Measurements from ENCODE around the gene GLOD4. TPM values are rescaled to one million over a fixed set of nuclear protein-coding genes. Genes with fewer than 3 reads are reported as not detected.

The GLOD4 gene
- total and polyA plus RNA-seq, 10 of the 15 experiments (the other 5 are each of a cell fraction or from before 2014, with no cell fraction given): 40.8 to 107 (median 81.2) TPM

DNA sequence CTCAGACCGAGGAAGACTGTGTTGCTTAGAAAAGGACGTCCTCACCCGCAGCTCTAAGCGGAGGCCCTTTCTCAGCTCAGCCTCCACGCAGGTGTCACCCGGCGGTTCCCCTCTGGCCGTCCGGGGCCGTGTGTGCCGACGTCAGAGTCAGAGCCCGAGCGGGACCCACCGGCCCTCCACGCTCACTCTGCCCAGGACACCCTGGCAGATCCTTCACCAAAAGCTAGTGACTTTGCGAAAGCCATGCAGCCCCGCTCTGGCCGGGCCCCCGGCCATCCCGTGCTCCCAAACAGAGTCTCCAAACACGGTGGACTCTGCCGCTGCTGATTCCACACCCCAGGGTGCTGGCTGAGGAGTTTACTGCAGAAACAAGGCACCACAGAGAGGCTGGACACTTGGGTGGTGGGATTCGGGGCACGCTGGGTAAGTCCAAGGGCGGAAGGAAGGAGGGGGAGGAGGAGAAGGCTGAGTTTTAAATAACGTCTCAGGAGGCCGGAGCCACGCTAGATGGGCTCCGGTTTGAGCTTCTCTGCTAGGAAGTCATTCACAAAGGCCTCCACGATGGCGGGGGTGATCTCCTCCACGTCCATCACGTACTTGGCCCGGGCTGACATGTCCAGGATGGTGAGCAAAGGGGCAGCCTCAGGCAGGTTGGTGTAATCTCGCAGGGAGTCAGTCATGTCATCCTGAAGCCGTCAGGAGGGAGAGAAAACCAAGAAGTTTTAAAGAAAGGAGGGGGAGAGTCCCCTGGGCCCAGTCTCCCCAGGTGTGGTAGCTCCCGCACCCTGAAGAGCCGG is 18.6 kb upstream of the GLOD4 start (continued):
- TF ChIP-seq, protein P1, sequence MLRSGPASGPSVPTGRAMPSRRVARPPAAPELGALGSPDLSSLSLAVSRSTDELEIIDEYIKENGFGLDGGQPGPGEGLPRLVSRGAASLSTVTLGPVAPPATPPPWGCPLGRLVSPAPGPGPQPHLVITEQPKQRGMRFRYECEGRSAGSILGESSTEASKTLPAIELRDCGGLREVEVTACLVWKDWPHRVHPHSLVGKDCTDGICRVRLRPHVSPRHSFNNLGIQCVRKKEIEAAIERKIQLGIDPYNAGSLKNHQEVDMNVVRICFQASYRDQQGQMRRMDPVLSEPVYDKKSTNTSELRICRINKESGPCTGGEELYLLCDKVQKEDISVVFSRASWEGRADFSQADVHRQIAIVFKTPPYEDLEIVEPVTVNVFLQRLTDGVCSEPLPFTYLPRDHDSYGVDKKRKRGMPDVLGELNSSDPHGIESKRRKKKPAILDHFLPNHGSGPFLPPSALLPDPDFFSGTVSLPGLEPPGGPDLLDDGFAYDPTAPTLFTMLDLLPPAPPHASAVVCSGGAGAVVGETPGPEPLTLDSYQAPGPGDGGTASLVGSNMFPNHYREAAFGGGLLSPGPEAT (IDR thresholded peaks at IDR 0.05; ENCODE audit: low read depth): no peak
- TF ChIP-seq, protein P2, sequence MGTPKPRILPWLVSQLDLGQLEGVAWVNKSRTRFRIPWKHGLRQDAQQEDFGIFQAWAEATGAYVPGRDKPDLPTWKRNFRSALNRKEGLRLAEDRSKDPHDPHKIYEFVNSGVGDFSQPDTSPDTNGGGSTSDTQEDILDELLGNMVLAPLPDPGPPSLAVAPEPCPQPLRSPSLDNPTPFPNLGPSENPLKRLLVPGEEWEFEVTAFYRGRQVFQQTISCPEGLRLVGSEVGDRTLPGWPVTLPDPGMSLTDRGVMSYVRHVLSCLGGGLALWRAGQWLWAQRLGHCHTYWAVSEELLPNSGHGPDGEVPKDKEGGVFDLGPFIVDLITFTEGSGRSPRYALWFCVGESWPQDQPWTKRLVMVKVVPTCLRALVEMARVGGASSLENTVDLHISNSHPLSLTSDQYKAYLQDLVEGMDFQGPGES (IDR thresholded peaks at IDR 0.05): no peak
- TF ChIP-seq NRF1 (conservative IDR thresholded peaks at IDR 0.05; ENCODE audit: low read depth, low read length): no peak
- TF ChIP-seq, protein P3, sequence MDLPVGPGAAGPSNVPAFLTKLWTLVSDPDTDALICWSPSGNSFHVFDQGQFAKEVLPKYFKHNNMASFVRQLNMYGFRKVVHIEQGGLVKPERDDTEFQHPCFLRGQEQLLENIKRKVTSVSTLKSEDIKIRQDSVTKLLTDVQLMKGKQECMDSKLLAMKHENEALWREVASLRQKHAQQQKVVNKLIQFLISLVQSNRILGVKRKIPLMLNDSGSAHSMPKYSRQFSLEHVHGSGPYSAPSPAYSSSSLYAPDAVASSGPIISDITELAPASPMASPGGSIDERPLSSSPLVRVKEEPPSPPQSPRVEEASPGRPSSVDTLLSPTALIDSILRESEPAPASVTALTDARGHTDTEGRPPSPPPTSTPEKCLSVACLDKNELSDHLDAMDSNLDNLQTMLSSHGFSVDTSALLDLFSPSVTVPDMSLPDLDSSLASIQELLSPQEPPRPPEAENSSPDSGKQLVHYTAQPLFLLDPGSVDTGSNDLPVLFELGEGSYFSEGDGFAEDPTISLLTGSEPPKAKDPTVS (IDR thresholded peaks at IDR 0.05; ENCODE audit: low read depth, low read length): no peak
- no peak for TF ChIP-seq HDAC6 (IDR thresholded peaks at IDR 0.05; ENCODE audit: unreplicated experiment)
- no peak for TF ChIP-seq MYC (IDR thresholded peaks at IDR 0.05; ENCODE audit: insufficient read depth, insufficient read length, insufficient replicate concordance, low read length, severe bottlenecking)
- no peak for TF ChIP-seq SP1 (IDR thresholded peaks at IDR 0.05; ENCODE audit: low read depth, low read length)
- no peak for TF ChIP-seq NFYB (IDR thresholded peaks at IDR 0.05; ENCODE audit: insufficient read depth, low read depth, low read length)
- TF ChIP-seq SUZ12 (IDR thresholded peaks at IDR 0.05; ENCODE audit: unreplicated experiment): no peak
- TF ChIP-seq, protein P4, sequence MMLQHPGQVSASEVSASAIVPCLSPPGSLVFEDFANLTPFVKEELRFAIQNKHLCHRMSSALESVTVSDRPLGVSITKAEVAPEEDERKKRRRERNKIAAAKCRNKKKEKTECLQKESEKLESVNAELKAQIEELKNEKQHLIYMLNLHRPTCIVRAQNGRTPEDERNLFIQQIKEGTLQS (IDR thresholded peaks at IDR 0.05; ENCODE audit: borderline replicate concordance, extremely low read depth, low read depth, low read length): no peak
- no peak for TF ChIP-seq RELA (IDR thresholded peaks at IDR 0.05; ENCODE audit: borderline replicate concordance, partially characterized antibody)
- no peak for TF ChIP-seq ASH2L (IDR thresholded peaks at IDR 0.05; ENCODE audit: borderline replicate concordance, low read depth)
- no peak for TF ChIP-seq NR2F1 (conservative IDR thresholded peaks at IDR 0.05)
- TF ChIP-seq, protein P5, sequence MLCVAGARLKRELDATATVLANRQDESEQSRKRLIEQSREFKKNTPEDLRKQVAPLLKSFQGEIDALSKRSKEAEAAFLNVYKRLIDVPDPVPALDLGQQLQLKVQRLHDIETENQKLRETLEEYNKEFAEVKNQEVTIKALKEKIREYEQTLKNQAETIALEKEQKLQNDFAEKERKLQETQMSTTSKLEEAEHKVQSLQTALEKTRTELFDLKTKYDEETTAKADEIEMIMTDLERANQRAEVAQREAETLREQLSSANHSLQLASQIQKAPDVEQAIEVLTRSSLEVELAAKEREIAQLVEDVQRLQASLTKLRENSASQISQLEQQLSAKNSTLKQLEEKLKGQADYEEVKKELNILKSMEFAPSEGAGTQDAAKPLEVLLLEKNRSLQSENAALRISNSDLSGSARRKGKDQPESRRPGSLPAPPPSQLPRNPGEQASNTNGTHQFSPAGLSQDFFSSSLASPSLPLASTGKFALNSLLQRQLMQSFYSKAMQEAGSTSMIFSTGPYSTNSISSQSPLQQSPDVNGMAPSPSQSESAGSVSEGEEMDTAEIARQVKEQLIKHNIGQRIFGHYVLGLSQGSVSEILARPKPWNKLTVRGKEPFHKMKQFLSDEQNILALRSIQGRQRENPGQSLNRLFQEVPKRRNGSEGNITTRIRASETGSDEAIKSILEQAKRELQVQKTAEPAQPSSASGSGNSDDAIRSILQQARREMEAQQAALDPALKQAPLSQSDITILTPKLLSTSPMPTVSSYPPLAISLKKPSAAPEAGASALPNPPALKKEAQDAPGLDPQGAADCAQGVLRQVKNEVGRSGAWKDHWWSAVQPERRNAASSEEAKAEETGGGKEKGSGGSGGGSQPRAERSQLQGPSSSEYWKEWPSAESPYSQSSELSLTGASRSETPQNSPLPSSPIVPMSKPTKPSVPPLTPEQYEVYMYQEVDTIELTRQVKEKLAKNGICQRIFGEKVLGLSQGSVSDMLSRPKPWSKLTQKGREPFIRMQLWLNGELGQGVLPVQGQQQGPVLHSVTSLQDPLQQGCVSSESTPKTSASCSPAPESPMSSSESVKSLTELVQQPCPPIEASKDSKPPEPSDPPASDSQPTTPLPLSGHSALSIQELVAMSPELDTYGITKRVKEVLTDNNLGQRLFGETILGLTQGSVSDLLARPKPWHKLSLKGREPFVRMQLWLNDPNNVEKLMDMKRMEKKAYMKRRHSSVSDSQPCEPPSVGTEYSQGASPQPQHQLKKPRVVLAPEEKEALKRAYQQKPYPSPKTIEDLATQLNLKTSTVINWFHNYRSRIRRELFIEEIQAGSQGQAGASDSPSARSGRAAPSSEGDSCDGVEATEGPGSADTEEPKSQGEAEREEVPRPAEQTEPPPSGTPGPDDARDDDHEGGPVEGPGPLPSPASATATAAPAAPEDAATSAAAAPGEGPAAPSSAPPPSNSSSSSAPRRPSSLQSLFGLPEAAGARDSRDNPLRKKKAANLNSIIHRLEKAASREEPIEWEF (IDR thresholded peaks at IDR 0.05; ENCODE audit: insufficient replicate concordance, low read depth, low read length): no peak
- TF ChIP-seq, protein P6, sequence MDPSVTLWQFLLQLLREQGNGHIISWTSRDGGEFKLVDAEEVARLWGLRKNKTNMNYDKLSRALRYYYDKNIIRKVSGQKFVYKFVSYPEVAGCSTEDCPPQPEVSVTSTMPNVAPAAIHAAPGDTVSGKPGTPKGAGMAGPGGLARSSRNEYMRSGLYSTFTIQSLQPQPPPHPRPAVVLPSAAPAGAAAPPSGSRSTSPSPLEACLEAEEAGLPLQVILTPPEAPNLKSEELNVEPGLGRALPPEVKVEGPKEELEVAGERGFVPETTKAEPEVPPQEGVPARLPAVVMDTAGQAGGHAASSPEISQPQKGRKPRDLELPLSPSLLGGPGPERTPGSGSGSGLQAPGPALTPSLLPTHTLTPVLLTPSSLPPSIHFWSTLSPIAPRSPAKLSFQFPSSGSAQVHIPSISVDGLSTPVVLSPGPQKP (IDR thresholded peaks at IDR 0.05; ENCODE audit: low read depth, low read length): no peak

Measured in GM12878 (cell line).